ENCODE measurements around the gene GRIP1.

The GRIP1 gene

GRCh38 chr12:66447643-66448042, 231.2 kb downstream of the GRIP1 start:
- DNase-seq (ENCODE audit: low spot score), result no peak

DNA sequence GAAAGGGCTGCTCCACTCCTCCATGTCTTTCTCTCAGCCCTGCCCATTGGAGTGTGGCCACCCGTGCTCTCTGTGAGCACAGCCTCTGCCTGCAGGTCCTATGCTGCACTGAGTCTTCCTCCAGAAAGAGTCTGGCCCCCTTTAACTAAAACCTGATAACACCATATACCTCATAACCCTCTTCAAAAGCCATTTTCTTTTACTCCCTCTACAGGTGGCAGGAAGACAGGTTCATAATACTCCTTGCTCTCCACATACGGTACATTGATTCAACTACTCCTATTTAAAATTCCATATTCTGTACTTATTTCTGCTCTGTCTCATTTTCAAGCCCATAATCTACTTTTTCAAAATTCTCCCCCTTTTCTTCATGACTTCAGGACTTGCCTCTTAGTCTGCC, 232.6 kb downstream of the GRIP1 start:
- no peak for DNase-seq (ENCODE audit: low spot score)

GRCh38 chr12:66441905-66442559, 236.8 kb downstream of the GRIP1 start:
- DNase-seq (ENCODE audit: low spot score), result no peak

GRCh38 chr12:66438601-66439000, 240.3 kb downstream of the GRIP1 start:
- DNase-seq (ENCODE audit: low spot score), result no peak

DNA sequence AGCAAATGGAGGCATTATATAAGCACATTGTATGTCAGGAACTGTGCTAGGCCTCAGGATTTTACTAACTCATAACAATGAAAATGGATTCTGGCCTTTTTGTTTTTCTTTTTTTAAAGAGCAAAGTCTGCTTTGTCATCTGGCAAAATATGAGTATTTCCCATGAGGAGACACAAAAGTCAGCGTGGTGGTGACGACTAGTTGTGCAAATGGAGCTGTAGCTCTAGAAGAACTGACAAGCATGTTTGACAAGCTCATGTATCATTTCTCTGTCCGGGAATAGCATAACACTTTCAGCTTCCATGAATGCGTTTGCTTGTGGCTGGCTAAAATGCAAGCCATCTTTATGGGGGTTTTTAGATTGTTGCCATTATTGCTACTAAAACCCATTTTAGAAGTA, 248.8 kb downstream of the GRIP1 start:
- no peak for DNase-seq (ENCODE audit: low spot score)

DNA sequence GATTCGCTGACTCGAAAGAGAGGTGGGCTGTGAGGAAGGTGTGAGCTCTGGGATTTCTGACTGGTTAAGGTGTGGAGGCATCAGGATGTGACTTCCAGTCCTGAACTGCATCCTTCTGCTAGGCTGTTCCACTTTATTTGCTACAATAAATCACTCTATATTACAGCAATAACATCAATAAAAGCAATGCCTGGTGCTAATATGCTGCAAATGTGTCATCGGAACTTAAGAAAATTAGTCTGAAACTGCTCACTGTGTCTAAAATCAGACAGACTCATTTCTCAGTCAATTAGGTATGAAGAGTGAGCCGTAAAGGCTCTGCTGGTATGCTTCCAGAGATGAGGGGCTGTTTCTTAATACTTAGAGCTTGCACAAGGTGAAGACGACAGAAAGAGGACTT, 250.0 kb downstream of the GRIP1 start:
- no peak for DNase-seq (ENCODE audit: low spot score)

DNA sequence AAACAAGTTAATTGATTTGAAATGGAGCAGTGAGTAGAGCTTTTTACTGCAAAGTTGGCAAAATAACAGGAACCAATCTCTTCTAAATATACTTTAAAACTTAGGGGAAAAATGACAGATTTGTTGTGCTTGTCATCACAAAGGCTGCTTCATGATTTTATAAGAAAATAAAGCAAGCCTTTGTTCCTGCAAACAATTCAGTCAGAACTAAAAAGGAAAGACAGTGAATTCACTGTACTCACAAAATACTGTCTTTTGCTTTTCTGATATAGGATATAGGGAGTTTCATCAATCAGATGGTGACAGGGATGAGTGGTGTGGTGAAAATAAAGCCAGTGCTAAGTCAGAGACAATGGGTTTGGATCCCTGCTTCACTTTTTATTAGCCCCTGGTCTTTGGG, 250.6 kb downstream of the GRIP1 start:
- DNase-seq (ENCODE audit: low spot score), result no peak

DNA sequence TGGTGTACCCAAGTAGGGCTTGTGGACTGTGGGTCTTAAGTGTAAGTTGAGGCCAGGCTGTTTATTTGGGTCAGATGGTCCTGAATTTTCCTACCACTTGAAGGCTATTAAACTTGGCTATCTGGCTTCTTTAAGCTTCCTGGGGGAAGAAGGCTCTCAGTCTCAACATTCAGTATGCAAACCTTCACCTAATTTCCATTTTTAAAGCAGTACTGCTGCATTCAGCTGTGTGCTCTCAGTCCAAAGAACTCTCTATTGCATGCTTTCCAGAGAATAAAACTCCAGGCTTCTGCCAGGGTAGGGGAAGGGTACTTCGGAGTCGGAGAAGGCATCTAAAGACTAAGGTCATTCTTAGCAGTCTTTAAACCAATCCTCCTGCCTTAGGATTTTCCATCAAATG, 252.2 kb downstream of the GRIP1 start:
- DNase-seq (ENCODE audit: low spot score), result no peak

DNA sequence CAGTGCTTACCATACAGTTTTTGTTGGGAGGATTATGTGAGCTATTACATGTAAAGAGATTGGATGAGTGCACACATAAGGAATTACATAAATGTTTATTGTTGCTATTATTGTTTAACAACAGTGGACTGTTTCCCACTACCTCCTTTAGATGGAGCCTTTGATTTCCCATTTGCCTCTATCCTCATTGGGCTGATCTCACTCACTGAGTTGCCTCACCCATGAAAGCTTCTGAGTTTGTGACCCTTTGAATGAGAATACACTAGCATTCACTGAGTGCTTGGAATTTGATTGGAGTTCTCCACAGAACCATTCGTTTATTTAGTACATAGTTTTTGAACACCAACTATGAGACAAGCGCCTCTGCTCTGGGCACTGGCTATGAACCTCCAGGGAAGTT, 255.6 kb downstream of the GRIP1 start:
- no peak for DNase-seq (ENCODE audit: low spot score)

DNA sequence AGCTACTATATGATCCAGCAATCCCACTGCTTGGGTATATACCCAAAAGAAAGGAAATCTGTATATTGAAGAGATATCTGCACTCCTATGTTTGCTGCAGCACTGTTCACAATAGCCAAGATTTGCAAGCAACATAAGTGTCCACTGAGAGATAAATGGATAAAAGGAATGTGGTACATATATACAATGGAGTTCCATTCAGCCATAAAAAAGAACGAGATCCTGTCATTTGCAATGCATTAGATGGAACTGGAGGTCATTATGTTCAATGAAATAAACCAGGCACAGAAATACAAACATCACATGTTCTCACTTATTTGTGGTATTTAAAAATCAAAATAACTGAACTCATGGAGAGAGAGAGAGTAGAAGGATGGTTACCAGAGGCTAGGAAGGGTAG, 260.0 kb downstream of the GRIP1 start:
- DNase-seq (ENCODE audit: low spot score), result no peak

- DNase-seq (ENCODE audit: low spot score), result no peak
These were observed 261.7 kb downstream of the GRIP1 start for GRCh38 chr12:66417217-66417616.

DNA sequence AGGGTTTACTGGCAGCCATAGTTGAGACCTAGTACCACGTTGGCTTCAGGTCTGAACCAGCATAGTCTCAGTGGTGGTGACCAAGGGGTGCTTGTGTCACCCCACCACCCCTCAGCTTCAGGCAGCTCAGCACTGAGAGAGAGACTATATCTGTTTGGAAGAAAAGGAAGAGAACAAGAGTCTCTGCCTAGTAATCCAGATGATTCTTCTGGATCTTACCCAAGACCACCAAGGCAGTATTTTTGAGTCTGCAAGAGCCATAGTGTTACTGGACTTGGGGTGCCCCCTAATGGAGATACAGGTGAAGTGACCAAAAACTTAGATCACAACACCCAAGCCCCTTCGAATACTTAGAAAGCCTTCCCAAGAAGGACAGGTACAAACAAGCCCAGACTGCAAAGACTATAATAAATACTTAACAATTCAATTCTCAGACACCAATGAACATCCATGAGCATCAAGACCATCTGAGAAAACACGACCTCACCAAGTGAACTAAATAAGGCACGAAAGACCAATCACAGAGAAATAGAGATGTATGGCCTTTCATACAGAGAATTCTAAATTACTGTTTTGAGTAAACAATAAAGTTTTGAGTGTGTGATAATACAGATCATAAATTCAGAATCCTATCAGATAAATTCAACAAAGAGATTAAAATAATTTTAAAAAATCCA, 269.5 kb downstream of the GRIP1 start:
- DNase-seq (ENCODE audit: low spot score), result no peak

DNA sequence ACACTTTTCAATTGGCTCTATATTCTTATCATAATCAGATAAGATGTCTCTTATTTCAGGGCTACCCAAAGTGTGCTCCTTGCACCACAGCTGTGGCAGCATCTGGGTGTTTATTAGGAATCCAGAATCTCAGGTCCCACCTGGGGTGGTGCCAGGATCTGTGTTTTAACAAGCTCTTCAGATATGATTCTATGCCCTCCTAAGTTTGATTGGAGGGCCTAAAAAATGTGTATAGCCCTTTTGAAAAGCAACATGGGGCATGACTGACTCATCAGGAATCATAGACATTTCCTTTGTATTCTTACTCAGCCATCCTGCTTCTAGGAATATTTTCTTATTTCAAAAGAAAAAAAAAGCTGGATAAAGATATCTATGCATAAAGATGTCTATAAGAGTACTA, 273.5 kb downstream of the GRIP1 start:
- DNase-seq (ENCODE audit: low spot score), result no peak

DNA sequence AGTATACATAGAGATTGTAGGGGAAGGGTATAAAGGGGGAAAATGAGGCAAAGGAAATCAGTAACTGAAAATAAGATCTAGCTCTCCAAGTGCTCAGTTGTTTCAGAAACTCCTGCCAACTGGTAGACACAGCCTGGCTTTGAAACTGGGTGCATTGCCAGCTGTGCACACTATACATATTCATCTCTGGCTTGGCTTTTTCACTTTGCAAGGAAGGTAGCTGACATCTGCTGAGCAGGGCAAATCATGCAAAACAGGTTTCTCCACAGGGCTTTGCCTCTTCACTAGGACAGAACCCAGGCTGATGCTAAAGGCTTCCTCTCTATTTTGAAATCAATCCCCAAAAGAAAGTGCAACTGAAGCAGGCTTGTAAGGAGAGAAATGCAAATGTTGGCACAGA, 275.1 kb downstream of the GRIP1 start:
- no peak for DNase-seq (ENCODE audit: low spot score)

DNA sequence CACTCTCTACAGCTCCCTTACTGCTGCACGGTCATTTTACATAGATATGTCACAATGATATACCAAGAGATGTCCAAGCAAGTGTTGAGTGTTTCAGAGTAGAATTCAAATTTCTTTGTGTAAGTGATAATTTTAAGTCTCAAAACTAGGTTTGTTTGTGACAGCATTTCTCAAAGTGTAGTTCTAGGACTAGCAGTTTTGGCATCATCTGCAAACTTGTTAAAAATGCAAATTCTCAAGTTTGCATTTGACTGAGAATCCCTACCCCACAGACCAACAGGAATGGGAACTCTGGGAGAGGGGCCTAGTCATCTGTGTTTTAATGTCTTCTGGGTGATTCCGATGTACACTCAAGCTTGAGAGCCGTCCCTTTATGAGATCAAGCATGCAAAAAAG, 279.0 kb downstream of the GRIP1 start:
- DNase-seq (ENCODE audit: low spot score), result no peak

DNA sequence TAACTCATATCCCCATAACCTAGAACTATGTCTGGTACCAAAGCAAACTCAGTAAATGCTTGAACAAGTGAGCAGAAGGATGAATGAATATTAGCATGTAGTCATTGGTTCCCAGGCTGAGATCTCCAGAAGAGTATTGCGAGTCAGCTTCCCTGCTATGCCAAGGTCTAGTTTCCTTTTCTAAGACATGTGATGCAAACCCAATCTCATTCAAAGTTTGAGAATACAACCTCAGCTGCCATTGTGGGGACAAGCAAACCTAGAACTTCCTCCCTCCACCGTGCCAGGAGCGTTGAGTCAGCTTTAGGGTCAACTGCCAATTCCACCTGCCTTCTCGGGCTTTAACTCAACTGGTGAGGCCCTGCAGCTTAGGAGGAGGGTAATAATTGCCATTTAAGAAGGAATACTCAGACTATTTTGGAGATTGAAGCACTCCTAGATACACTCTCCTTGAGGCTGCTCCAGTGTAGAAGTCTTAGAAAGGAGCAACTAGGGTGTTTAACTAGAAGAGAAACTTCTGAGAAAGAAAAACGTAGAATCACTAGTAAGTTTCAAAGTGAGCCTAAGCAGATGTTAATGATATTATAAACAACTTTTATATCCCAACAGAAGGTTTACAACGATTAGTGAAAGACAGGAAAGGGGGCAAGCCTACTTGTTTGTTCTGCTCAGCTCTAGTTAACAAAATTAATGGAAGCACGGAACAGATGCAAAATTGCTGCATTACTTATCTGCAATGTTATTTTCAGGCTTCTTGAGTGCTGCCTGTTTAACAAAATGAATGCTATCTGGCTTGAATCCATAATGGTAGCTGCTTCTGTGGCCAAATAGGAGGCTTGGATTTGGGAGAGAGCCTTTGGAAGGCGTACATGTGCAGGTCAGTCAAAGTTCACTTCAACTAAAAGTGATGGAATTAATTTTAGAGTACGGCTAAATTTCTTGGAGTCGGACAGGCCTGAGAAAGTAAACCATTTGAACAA, 279.7 kb downstream of the GRIP1 start:
- DNase-seq (ENCODE audit: low spot score), result no peak

DNA sequence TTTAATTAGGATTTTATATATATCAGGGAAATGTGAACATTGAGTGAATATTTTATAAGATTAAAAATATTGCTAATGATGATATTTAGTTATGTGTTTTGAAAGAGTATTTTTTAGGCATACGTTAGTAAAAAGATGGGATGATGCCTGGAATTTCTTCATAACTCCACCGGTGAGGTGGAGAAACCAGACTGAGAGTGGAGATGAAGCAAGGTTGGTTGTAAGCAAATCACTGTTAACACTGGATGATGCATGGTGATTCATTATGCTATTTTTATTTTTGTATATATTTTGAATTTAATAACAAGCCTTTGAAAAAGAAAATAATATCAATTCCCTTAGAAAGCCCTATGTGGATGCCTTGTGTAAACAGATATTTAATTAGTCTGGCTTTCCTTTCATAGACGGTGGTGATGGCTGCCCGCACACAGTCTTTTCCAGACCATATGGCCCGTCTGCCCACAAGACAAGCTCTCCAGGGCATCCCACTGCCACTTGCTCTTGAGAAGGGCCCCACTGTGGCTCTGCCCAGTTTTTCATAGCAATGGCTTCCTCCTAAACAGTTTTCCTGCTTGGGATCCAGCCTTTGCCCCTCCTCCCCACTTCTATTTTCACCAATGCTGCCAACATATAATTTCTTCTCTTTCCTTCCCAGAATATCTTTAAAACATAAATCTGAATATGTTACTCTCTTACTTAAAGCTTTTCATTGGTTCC, 281.1 kb downstream of the GRIP1 start:
- no peak for DNase-seq (ENCODE audit: low spot score)

- DNase-seq (ENCODE audit: low spot score), result no peak
These were observed 285.0 kb downstream of the GRIP1 start for GRCh38 chr12:66393890-66394289.

- DNase-seq (ENCODE audit: low spot score), result no peak
These were observed 286.5 kb downstream of the GRIP1 start for GRCh38 chr12:66392266-66392915.

- no peak for DNase-seq (ENCODE audit: low spot score)
These were observed 290.4 kb downstream of the GRIP1 start for GRCh38 chr12:66388517-66388916.

DNA sequence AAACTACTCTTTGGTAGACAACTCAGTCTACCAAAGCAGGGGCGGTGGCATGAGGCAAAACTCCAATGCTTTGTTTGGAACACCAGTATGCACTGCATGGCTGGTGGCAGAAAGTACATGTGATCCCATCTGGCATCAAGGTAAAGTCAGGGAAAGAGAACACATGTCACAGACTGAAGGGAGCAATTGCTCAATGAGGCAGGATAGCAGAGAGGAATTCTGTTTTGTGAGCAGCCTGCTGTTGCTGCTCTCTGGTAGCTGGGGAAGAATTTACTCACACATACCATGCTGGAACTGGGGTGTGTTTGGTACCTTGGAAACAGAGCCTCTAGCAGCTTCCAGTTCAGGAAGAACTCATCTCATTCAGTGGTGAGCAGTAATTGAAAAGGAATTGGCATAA, 291.8 kb downstream of the GRIP1 start:
- no peak for DNase-seq (ENCODE audit: low spot score)

Data from HuH-7.5 (cell line).